Measurements from ENCODE around the gene APOB.

DNA sequence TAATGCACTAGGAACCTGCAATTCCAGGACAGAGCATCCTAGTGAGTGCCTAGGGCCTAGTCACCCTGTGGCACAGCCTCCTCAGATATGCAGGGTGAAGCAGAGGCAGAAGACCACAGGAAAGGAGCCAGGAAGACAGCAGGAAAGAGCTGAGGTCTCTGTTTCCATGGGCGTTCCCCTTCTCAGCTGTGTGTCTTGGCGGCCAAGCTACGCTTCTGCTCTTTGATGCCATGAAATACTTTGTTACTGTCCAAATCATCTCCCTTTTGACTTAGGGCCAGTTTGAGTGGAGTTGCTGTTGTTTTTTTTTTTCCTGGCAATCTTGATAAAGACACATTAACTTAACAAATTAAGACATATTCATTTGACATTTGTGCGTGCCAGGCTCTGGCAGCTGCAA lies 67.3 kb downstream of the APOB start:
- TF ChIP-seq, protein P1, sequence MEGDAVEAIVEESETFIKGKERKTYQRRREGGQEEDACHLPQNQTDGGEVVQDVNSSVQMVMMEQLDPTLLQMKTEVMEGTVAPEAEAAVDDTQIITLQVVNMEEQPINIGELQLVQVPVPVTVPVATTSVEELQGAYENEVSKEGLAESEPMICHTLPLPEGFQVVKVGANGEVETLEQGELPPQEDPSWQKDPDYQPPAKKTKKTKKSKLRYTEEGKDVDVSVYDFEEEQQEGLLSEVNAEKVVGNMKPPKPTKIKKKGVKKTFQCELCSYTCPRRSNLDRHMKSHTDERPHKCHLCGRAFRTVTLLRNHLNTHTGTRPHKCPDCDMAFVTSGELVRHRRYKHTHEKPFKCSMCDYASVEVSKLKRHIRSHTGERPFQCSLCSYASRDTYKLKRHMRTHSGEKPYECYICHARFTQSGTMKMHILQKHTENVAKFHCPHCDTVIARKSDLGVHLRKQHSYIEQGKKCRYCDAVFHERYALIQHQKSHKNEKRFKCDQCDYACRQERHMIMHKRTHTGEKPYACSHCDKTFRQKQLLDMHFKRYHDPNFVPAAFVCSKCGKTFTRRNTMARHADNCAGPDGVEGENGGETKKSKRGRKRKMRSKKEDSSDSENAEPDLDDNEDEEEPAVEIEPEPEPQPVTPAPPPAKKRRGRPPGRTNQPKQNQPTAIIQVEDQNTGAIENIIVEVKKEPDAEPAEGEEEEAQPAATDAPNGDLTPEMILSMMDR (conservative IDR thresholded peaks at IDR 0.05; ENCODE audit: low read depth, low read length): no peak
- no peak for TF ChIP-seq EZH2 (IDR thresholded peaks at IDR 0.05; ENCODE audit: borderline replicate concordance, low read depth, low read length, poor library complexity, severe bottlenecking)
